Prostate gland (tissue), 2 donors: ENCODE results near the gene FOXN1. TPM values are rescaled to one million over a fixed set of nuclear protein-coding genes. Genes with fewer than 3 reads are reported as not detected.

Source experiments
- DNase-seq: peaks from one replicate; pipeline ENCODE4 v3.0.0-alpha.2; 2019; ENCODE audit warnings: low spot score
- H3K27ac ChIP-seq, 2 donors: fragments of 200-600 bp; sonication (generic); 2 replicates each; pipeline ENCODE4 v1.5.1; 2017 to 2019
- H3K27me3 ChIP-seq: fragments of 200-600 bp; sonication (generic); replicated peaks from 2 replicates; pipeline ENCODE4 v1.5.1; 2019; ENCODE audit not compliant: insufficient read depth
- H3K36me3 ChIP-seq, 2 donors: fragments of 200-600 bp; sonication (generic); 1 replicate in 1 of 2; 2 replicates in 1 of 2; pipeline versions ENCODE4 v1.5.1 to v1.8.1; 2017 to 2019
- H3K4me1 ChIP-seq: fragments of 200-600 bp; sonication (generic); replicated peaks from 2 replicates; pipeline ENCODE4 v1.5.1; 2019
- H3K4me3 ChIP-seq, 2 donors: fragments of 200-600 bp; sonication (generic); 2 replicates each; pipeline ENCODE4 v1.5.1; 2017 to 2019
- H3K9me3 ChIP-seq: fragments of 200-600 bp; sonication (generic); 2 replicates; pipeline ENCODE4 v1.5.1; 2017
- CTCF ChIP-seq, 4 experiments: fragments of 200-600 bp in 2 of 4; fragments of 450-650 bp in 2 of 4; sonication (generic) in 2 of 4; IDR thresholded peaks; 1 replicate in 3 of 4; 2 replicates in 1 of 4; pipeline ENCODE4 v1.5.1; 2016 to 2019; ENCODE audit warnings: antibody characterized with exemption in 4 of 4, mild to moderate bottlenecking in 2 of 4, moderate library complexity in 2 of 4
- POLR2A ChIP-seq: fragments of 450-650 bp; IDR thresholded peaks from one replicate; pipeline ENCODE4 v1.6.1; 2016; ENCODE audit warnings: antibody characterized with exemption, mild to moderate bottlenecking
- POLR2AphosphoS5 ChIP-seq: sonication (generic); formaldehyde crosslinking; IDR thresholded peaks from one replicate; pipeline ENCODE4 v1.6.1; 2017; ENCODE audit warnings: antibody characterized with exemption
- WGBS: methylation state at CpG from one replicate; pipeline ENCODE4 v1.1.5; 2018; 5-methylcytosine and 5-hydroxymethylcytosine counted together
- intact Hi-C: fragments of 100-400 bp; cut with DNase I; formaldehyde crosslinking; loops from one replicate; pipeline ENCODE4 v1.14.2; 2022
- total RNA-seq, 2 donors: library from RNA; depleted of rRNA; stranded (reverse); fragments of >200 nt; gene quantifications; one replicate each; pipeline ENCODE4 v1.1.0, GENCODE V29; 2016

Gene FOXN1
- total RNA-seq, 2 donors from 2014 or later: 0.64 to 1.2 TPM

GRCh38 chr17:28545787-28546415 lies 39.8 kb downstream of the FOXN1 start:
- DNase-seq: no peak
- Histone ChIP-seq H3K4me3 (no peak overlapping the region), H3K9me3 (no peaks in the 10 kb centered on the region), H3K27ac (no peak overlapping the region), H3K36me3 (no peaks in the 10 kb centered on the region), H3K4me1 (no peaks in the 10 kb centered on the region), H3K27me3 (no peaks in the 10 kb centered on the region)
- intact Hi-C loops: loop anchor here (5.0 kb wide), 1 partner anchor 66 kb away; the partner anchor contains the start of gene RSKR
- TF ChIP-seq POLR2A (no peak), POLR2AphosphoS5 (no peak)
- 75% methylated on average over 6 of the region's 6 CpGs for WGBS

DNA sequence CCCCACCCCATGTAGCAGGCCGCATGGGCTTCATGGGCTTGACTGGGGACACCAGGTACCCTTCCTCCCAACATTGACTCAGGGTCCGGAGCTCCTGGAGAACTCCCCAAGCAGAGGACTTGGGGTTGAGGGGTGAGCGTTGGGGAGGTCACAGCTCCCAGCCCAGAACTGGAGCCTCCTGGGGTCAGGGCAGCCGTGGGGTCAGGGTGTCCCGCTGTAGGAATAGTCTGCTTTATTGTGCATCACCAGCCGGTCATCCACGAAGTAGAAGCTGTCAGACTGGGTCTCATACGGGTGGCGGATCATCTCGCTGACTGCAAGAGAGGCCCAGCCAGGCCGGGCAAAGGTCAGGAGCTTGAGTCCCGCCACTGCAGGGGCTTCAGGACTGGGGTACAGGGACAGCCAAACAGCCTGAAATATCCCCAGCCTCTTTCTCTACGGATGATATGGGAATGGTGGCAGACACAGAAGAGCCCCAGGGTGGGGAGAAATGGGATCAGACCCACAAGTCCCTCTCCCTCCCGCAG lies 41.0 kb downstream of the FOXN1 start:
- TF ChIP-seq POLR2AphosphoS5 (no peak), CTCF (IDR thresholded peaks at IDR 0.05) (no peak), POLR2A (no peak)
- H3K27ac ChIP-seq: no peak overlapping the region
- H3K27me3 ChIP-seq: no peaks in the 10 kb centered on the region
- 86% methylated on average over 14 of the region's 14 CpGs for WGBS
- DNase-seq: no peak
- intact Hi-C loops: loop anchor here (5.0 kb wide), 1 partner anchor 65 kb away; the partner anchor contains the start of gene RSKR
- no peaks in the 10 kb centered on the region for H3K4me1 ChIP-seq
- H3K36me3 ChIP-seq: no peaks in the 10 kb centered on the region
- no peaks in the 10 kb centered on the region for H3K9me3 ChIP-seq
- no peak overlapping the region for H3K4me3 ChIP-seq

DNA sequence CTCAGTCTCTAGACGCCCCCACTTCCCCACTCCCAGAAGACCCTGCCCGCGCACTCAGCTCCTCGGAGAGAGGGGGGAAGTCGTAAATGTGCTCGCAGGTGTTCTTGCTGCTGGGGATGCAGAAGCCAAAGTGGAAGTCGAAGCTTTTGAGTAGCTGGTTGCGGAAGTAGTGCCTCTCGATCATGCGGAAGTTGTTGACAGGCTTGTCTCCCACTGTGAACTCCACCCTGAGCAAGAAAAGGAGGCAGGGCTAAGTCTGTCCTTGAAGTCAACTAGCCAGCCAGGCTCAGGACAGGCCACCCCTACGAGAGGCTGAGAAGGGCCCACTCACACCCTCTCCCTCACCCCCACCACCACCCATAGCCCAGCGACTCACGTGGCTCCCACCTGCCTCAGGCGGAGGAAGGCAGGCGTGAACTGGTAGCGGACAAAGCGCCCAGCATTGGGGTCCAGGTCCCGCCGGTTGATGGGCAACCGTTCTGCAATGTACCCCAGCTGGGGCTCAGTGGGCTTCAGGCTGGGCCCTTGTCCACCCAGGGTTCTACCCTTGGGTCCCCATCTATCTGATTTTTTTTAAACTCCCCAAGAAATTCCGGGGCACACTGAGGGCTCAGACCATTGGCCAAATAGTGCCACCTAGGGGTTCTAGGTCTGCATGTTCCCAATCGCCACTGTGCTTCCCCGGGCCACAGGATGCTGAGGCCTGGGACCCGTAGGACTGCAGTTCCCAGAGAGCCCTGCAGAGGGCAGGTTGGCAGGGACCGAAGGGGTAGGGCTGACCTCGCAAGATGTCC lies 41.7 kb downstream of the FOXN1 start:
- Histone ChIP-seq H3K4me1 (no peaks in the 10 kb centered on the region), H3K9me3 (no peaks in the 10 kb centered on the region), H3K27ac (no peak overlapping the region), H3K4me3 (no peak overlapping the region), H3K27me3 (no peaks in the 10 kb centered on the region), H3K36me3 (no peaks in the 10 kb centered on the region)
- intact Hi-C loops: loop anchor here (5.0 kb wide), 1 partner anchor 64 kb away; the partner anchor contains the start of gene RSKR
- 74% methylated on average over 25 of the region's 26 CpGs for WGBS
- no peak for TF ChIP-seq POLR2AphosphoS5
- peak; percentile 67 to 83 (median 73) for TF ChIP-seq CTCF (IDR thresholded peaks at IDR 0.05)
- TF ChIP-seq POLR2A: no peak
- DNase-seq: peak; percentile 47

DNA sequence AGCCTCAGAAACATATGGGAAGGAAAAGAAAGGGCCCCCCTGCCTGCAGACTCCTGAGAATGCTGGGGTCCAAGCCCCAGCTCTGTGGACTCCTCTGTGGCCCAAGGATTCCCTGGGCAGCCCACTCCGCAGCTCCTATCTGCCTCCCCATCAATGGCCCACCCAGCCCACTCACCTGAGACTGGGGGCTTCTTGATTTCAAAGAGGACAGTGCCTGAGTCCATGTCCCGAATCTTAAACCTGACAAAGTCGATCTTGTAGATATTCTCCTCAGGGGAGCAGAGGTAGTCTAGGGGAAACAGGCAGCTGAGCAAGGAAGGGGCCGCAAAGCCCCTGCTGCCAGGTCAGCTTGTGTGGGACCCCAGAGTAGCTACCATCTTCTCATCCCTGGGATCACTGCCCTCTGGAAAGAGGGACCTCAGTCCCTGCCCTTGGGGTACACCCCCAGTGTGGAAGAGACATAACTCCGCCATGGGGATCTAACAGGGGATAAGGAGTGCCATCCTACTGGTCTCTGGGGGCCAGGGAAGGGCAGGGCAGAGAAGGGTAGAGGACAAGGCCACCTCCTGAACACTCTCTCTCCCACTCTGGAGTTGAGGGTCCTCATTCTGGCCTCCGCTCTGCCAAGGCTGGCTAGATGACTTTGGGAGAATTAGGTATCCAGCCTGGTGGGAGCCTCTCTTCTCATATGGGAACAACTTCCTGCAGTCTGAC lies 42.4 kb downstream of the FOXN1 start:
- Histone ChIP-seq H3K4me1 (no peaks in the 10 kb centered on the region), H3K4me3 (no peak overlapping the region), H3K27me3 (no peaks in the 10 kb centered on the region), H3K27ac (no peak overlapping the region), H3K36me3 (no peaks in the 10 kb centered on the region), H3K9me3 (no peaks in the 10 kb centered on the region)
- 89% methylated on average over 6 of the region's 6 CpGs for WGBS
- TF ChIP-seq POLR2AphosphoS5 (no peak), POLR2A (no peak), CTCF (IDR thresholded peaks at IDR 0.05) (no peak)
- intact Hi-C loops: loop anchor here (5.0 kb wide), 1 partner anchor 64 kb away; the partner anchor contains the start of gene RSKR
- no peak for DNase-seq
